Measurements from ENCODE around the gene APBB2. TPM values are rescaled to one million over a fixed set of nuclear protein-coding genes. Genes with fewer than 3 reads are reported as not detected.

APBB2 gene
- total RNA-seq, 1 donor: 92.3 TPM

GRCh38 chr4:41232856-41233255 lies 18.5 kb upstream of the APBB2 start:
- TF ChIP-seq CTCF (IDR thresholded peaks at IDR 0.05; ENCODE audit: extremely low read depth, low read depth, low read length): no peak
- DNase-seq (ENCODE audit: insufficient read length, low spot score, missing footprints): no peak

GRCh38 chr4:41232406-41232805 lies 18.1 kb upstream of the APBB2 start:
- Histone ChIP-seq H3K4me3 (ENCODE audit: insufficient read depth, low read length) (no peak overlapping the region), H3K27me3 (ENCODE audit: insufficient read depth, low read length) (no peaks in the 10 kb centered on the region), H3K27ac (ENCODE audit: low read depth, low read length) (no peak overlapping the region), H3K36me3 (ENCODE audit: insufficient read depth, low read length) (no peaks in the 10 kb centered on the region), H3K79me2 (ENCODE audit: insufficient read depth, low read length) (no peaks in the 10 kb centered on the region), H3K4me1 (ENCODE audit: insufficient read depth, low read length) (no peaks in the 10 kb centered on the region), H3K4me2 (ENCODE audit: insufficient read depth, low read length) (no peak overlapping the region), H3K9me3 (ENCODE audit: low read depth, low read length) (no peaks in the 10 kb centered on the region), H2AFZ (ENCODE audit: low read length) (peak overlapping the region; percentile 8), H4K20me1 (ENCODE audit: insufficient read depth, low read length) (no peaks in the 10 kb centered on the region)
- TF ChIP-seq CTCF (IDR thresholded peaks at IDR 0.05; ENCODE audit: extremely low read depth, low read depth, low read length): no peak
- no peak for DNase-seq (ENCODE audit: insufficient read length, low spot score, missing footprints)

More at GRCh38 chr4:41232856-41233255, 18.5 kb upstream of the APBB2 start:
- H3K4me2 ChIP-seq (ENCODE audit: insufficient read depth, low read length): no peak overlapping the region
- H2AFZ ChIP-seq (ENCODE audit: low read length): no peak overlapping the region
- no peaks in the 10 kb centered on the region for H3K27me3 ChIP-seq (ENCODE audit: insufficient read depth, low read length)
- H3K4me3 ChIP-seq (ENCODE audit: insufficient read depth, low read length): no peak overlapping the region
- no peaks in the 10 kb centered on the region for H3K4me1 ChIP-seq (ENCODE audit: insufficient read depth, low read length)
- H4K20me1 ChIP-seq (ENCODE audit: insufficient read depth, low read length): no peaks in the 10 kb centered on the region
- no peaks in the 10 kb centered on the region for H3K79me2 ChIP-seq (ENCODE audit: insufficient read depth, low read length)
- no peaks in the 10 kb centered on the region for H3K36me3 ChIP-seq (ENCODE audit: insufficient read depth, low read length)
- no peaks in the 10 kb centered on the region for H3K9me3 ChIP-seq (ENCODE audit: low read depth, low read length)
- no peak overlapping the region for H3K27ac ChIP-seq (ENCODE audit: low read depth, low read length)

GRCh38 chr4:41227902-41228301 lies 13.6 kb upstream of the APBB2 start:
- no peak overlapping the region for H2AFZ ChIP-seq (ENCODE audit: low read length)
- H3K79me2 ChIP-seq (ENCODE audit: insufficient read depth, low read length): no peaks in the 10 kb centered on the region
- H3K4me2 ChIP-seq (ENCODE audit: insufficient read depth, low read length): no peak overlapping the region
- no peaks in the 10 kb centered on the region for H3K27me3 ChIP-seq (ENCODE audit: insufficient read depth, low read length)
- no peak for DNase-seq (ENCODE audit: insufficient read length, low spot score, missing footprints)
- H3K4me3 ChIP-seq (ENCODE audit: insufficient read depth, low read length): no peak overlapping the region
- H4K20me1 ChIP-seq (ENCODE audit: insufficient read depth, low read length): no peaks in the 10 kb centered on the region
- H3K36me3 ChIP-seq (ENCODE audit: insufficient read depth, low read length): no peaks in the 10 kb centered on the region
- no peak overlapping the region for H3K27ac ChIP-seq (ENCODE audit: low read depth, low read length)
- TF ChIP-seq CTCF (IDR thresholded peaks at IDR 0.05; ENCODE audit: extremely low read depth, low read depth, low read length): no peak
- no peaks in the 10 kb centered on the region for H3K9me3 ChIP-seq (ENCODE audit: low read depth, low read length)
- H3K4me1 ChIP-seq (ENCODE audit: insufficient read depth, low read length): no peaks in the 10 kb centered on the region

GRCh38 chr4:41221850-41222645 lies 7.7 kb upstream of the APBB2 start:
- H2AFZ ChIP-seq (ENCODE audit: low read length): no peak overlapping the region
- H3K27ac ChIP-seq (ENCODE audit: low read depth, low read length): no peak overlapping the region
- H3K9me3 ChIP-seq (ENCODE audit: low read depth, low read length): no peaks in the 10 kb centered on the region
- TF ChIP-seq CTCF (IDR thresholded peaks at IDR 0.05; ENCODE audit: extremely low read depth, low read depth, low read length): no peak
- H3K27me3 ChIP-seq (ENCODE audit: insufficient read depth, low read length): peaks cover 5% of the 10 kb centered on the region
- no peaks in the 10 kb centered on the region for H3K79me2 ChIP-seq (ENCODE audit: insufficient read depth, low read length)
- H3K4me3 ChIP-seq (ENCODE audit: insufficient read depth, low read length): no peak overlapping the region
- H3K4me2 ChIP-seq (ENCODE audit: insufficient read depth, low read length): no peak overlapping the region
- no peak for DNase-seq (ENCODE audit: insufficient read length, low spot score, missing footprints)
- no peaks in the 10 kb centered on the region for H3K36me3 ChIP-seq (ENCODE audit: insufficient read depth, low read length)
- peaks cover 4% of the 10 kb centered on the region for H3K4me1 ChIP-seq (ENCODE audit: insufficient read depth, low read length)
- no peaks in the 10 kb centered on the region for H4K20me1 ChIP-seq (ENCODE audit: insufficient read depth, low read length)

Data from osteoblast (primary cell).